Progenitor cell of endocrine pancreas (in vitro differentiated cells): ENCODE results near the gene DNM3. TPM values are rescaled to one million over a fixed set of nuclear protein-coding genes. Genes with fewer than 3 reads are reported as not detected.

Experiments used
- DNase-seq: peaks from one replicate; pipeline ENCODE4 v3.0.0; 2021; ENCODE audit warnings: low spot score; ENCODE audit not compliant: unreplicated experiment
- H3K27ac Mint-ChIP-seq: 2 replicates; pipeline ENCODE4 v1.8.0; 2021; ENCODE audit warnings: mild to moderate bottlenecking, moderate library complexity, mixed read lengths
- H3K27me3 Mint-ChIP-seq: 2 replicates; pipeline ENCODE4 v1.8.0; 2021; ENCODE audit warnings: mixed read lengths
- H3K36me3 Mint-ChIP-seq: 2 replicates; pipeline ENCODE4 v1.8.0; 2022; ENCODE audit warnings: mixed read lengths; ENCODE audit not compliant: insufficient read depth
- H3K4me1 Mint-ChIP-seq: 2 replicates; pipeline ENCODE4 v1.8.0; 2021; ENCODE audit warnings: low read depth, mixed read lengths
- H3K4me3 Mint-ChIP-seq: 2 replicates; pipeline ENCODE4 v1.8.0; 2021; ENCODE audit warnings: low read depth, mild to moderate bottlenecking, moderate library complexity, mixed read lengths
- H3K9me3 Mint-ChIP-seq: 2 replicates; pipeline ENCODE4 v1.8.0; 2021; ENCODE audit warnings: low read depth, mixed read lengths
- CTCF ChIP-seq: fragments of 200-600 bp; sonication (generic); IDR thresholded peaks from one replicate; pipeline ENCODE4 v1.5.0; 2021; ENCODE audit warnings: antibody characterized with exemption, mild to moderate bottlenecking; ENCODE audit not compliant: unreplicated experiment
- total RNA-seq: library from RNA; stranded (reverse); gene quantifications from 2 replicates; pipeline ENCODE4 v1.2.1, GENCODE V29; 2021

The DNM3 gene
- total RNA-seq, 1 donor from 2014 or later = 0.48 TPM

GRCh38 chr1:172230526-172230925 is 389.2 kb downstream of the DNM3 start:
- Mint-ChIP-seq H3K4me1 (peaks cover 1% of the 10 kb centered on the region), H3K27me3 (no peaks in the 10 kb centered on the region), H3K27ac (no peak overlapping the region), H3K9me3 (peaks cover 5% of the 10 kb centered on the region), H3K4me3 (no peak overlapping the region), H3K36me3 (no peaks in the 10 kb centered on the region)
- DNase-seq = no peak
- TF ChIP-seq CTCF = no peak

- TF ChIP-seq CTCF = no peak
- Mint-ChIP-seq H3K27ac (no peak overlapping the region), H3K4me1 (peaks cover 14% of the 10 kb centered on the region), H3K36me3 (no peaks in the 10 kb centered on the region), H3K4me3 (no peak overlapping the region), H3K9me3 (peaks cover 3% of the 10 kb centered on the region), H3K27me3 (no peaks in the 10 kb centered on the region)
- DNase-seq = no peak
Measured at GRCh38 chr1:172236958-172237357, 395.7 kb downstream of the DNM3 start.

- H3K9me3 Mint-ChIP-seq = peaks cover 3% of the 10 kb centered on the region
- H3K27me3 Mint-ChIP-seq = no peaks in the 10 kb centered on the region
- peaks cover 14% of the 10 kb centered on the region for H3K4me1 Mint-ChIP-seq
- H3K4me3 Mint-ChIP-seq = no peak overlapping the region
- no peak for TF ChIP-seq CTCF
- H3K36me3 Mint-ChIP-seq = no peaks in the 10 kb centered on the region
- no peak for DNase-seq
- H3K27ac Mint-ChIP-seq = no peak overlapping the region
Measured at GRCh38 chr1:172238158-172238557, 396.9 kb downstream of the DNM3 start.

GRCh38 chr1:172238965-172239364 is 397.7 kb downstream of the DNM3 start:
- peaks cover 3% of the 10 kb centered on the region for H3K9me3 Mint-ChIP-seq
- no peaks in the 10 kb centered on the region for H3K27me3 Mint-ChIP-seq
- no peak for TF ChIP-seq CTCF
- peaks cover 14% of the 10 kb centered on the region for H3K4me1 Mint-ChIP-seq
- no peak for DNase-seq
- no peak overlapping the region for H3K27ac Mint-ChIP-seq
- no peaks in the 10 kb centered on the region for H3K36me3 Mint-ChIP-seq
- no peak overlapping the region for H3K4me3 Mint-ChIP-seq

GRCh38 chr1:172239901-172240300 is 398.6 kb downstream of the DNM3 start:
- Mint-ChIP-seq H3K27ac (peak overlapping the region; percentile 20), H3K9me3 (peaks cover 3% of the 10 kb centered on the region), H3K36me3 (no peaks in the 10 kb centered on the region), H3K27me3 (no peaks in the 10 kb centered on the region), H3K4me1 (peaks cover 14% of the 10 kb centered on the region), H3K4me3 (no peak overlapping the region)
- no peak for DNase-seq
- TF ChIP-seq CTCF = no peak
